C4-2B (cell line): ENCODE data around the gene SYNGR3.

Experiments used
- H3K27ac ChIP-seq: fragments of 450-650 bp; 2 replicates; pipeline ENCODE4 v1.5.1; 2017
- CTCF ChIP-seq: fragments of 450-650 bp; conservative IDR thresholded peaks from 2 replicates; pipeline ENCODE4 v1.5.1; 2017; ENCODE audit warnings: mild to moderate bottlenecking
- ZFX ChIP-seq: fragments of 450-650 bp; IDR thresholded peaks from 2 replicates; pipeline ENCODE4 v1.6.1; 2017

Gene SYNGR3

GRCh38 chr16:1977875-1978268 lies 11.9 kb upstream of the SYNGR3 start:
- no peak for TF ChIP-seq ZFX
- no peak overlapping the region for H3K27ac ChIP-seq

GRCh38 chr16:1978476-1979120 lies 11.2 kb upstream of the SYNGR3 start:
- no peak overlapping the region for H3K27ac ChIP-seq
- TF ChIP-seq ZFX (no peak), CTCF (no peak)

GRCh38 chr16:1979271-1980029 lies 10.3 kb upstream of the SYNGR3 start:
- no peak for TF ChIP-seq ZFX
- TF ChIP-seq CTCF: no peak
- H3K27ac ChIP-seq: no peak overlapping the region

GRCh38 chr16:1980030-1980769 lies 9.6 kb upstream of the SYNGR3 start:
- TF ChIP-seq CTCF (no peak), ZFX (no peak)
- no peak overlapping the region for H3K27ac ChIP-seq

GRCh38 chr16:1980770-1981087 lies 9.0 kb upstream of the SYNGR3 start:
- no peak for TF ChIP-seq ZFX
- TF ChIP-seq CTCF: no peak
- H3K27ac ChIP-seq: no peak overlapping the region

- no peak within 1 kb of the TSS for H3K27ac ChIP-seq
- TF ChIP-seq ZFX (no peak), CTCF (no peak)
Measured at GRCh38 chr16:1981398-1981836, 8.4 kb upstream of the SYNGR3 start, which contains the start of gene NOXO1. TSS of gene NOXO1 (minus strand) at chr16:1981469. CDS start at chr16:1981179, 290 bp downstream.

GRCh38 chr16:1982013-1982433 lies 7.7 kb upstream of the SYNGR3 start:
- TF ChIP-seq ZFX (no peak), CTCF (no peak)
- H3K27ac ChIP-seq: no peak overlapping the region
